Measurements from ENCODE around the gene PSMC4. TPM values are rescaled to one million over a fixed set of nuclear protein-coding genes. Genes with fewer than 3 reads are reported as not detected.
A peak's percentile ranks its signal among the peaks of the same experiment; 100 is the strongest.

PSMC4 gene
- total RNA-seq, 1 experiment from 2014 or later, result 2,386 TPM

DNA sequence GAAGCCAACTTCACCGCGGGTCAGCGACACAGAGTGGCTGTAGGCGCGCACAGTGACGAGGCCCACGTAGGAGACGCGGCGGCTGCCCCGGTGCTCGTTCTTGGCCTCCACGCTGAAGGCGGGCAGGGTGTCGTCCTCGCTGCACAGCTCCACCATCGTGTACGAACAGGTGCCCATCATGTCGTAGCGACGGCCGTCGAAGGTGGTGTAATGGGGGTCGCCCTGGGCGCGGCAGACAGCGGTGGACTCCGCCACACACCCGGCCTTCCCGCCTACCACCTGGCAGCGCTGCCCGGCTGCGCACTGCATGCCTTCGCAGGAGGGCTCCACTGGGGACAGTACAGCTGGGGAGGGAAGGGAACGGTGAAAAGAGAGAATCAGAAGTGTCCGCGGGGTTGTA is 46.6 kb upstream of the PSMC4 start:
- H3K4me3 ChIP-seq (ENCODE audit: low read depth in 2 of 2, low read length in 2 of 2), result no peak overlapping the region
- ChIA-PET CTCF (interaction anchor here (0.6 to 2.8 kb wide), 4 partner anchors 42 to 767 kb away, joined by 3 to 16 read pairs (median 7); partner anchors contain the start of gene PSMC4), POLR2A (interaction anchor here (0.6 to 1.8 kb wide), 4 partner anchors 22 to 97 kb away, joined by 3 to 14 read pairs (median 8); partner anchors contain the start of gene PSMC4)
- H3K9me3 ChIP-seq (ENCODE audit: control insufficient read depth, insufficient read depth, low read depth, low read length), result no peaks in the 10 kb centered on the region
- BruUV-seq (replicated peaks), result no TSS peak
- peaks cover 5% of the 10 kb centered on the region; the same call in 1 of the 2 replicates for H3K27me3 ChIP-seq (ENCODE audit: control insufficient read depth, insufficient read depth, low read length)
- H3K36me3 ChIP-seq (ENCODE audit: control insufficient read depth, insufficient read depth, low read length), result no peaks in the 10 kb centered on the region
- H3K27ac ChIP-seq (ENCODE audit: low read length), result no peak overlapping the region
- H3K4me1 ChIP-seq (ENCODE audit: control insufficient read depth, insufficient read depth, low read length), result no peaks in the 10 kb centered on the region
- intact Hi-C loops (cut with micrococcal nuclease; ENCODE audit: unreplicated experiment) (no loop called here), in situ Hi-C loops (cut with HindIII; ENCODE audit: low pct_unique_long_range_greater_than_20kb, low sequenced_read_pairs) (loop anchor here (10.0 kb wide), 3 partner anchors 130 to 420 kb away; partner anchors contain the start of genes C19orf47, PLD3 and ZNF780B)
- no peak for DNase-seq (ENCODE audit: low read depth, low spot score)
- TF ChIP-seq SIN3A (IDR thresholded peaks at IDR 0.05; ENCODE audit: borderline replicate concordance, insufficient read depth, low read depth, low read length) (no peak), TCF7L2 (IDR thresholded peaks at IDR 0.05; ENCODE audit: low read depth, low read length) (no peak), POLR2AphosphoS5 (IDR thresholded peaks at IDR 0.05; ENCODE audit: low read depth, low read length) (no peak)
- TF ChIP-seq, protein P1, sequence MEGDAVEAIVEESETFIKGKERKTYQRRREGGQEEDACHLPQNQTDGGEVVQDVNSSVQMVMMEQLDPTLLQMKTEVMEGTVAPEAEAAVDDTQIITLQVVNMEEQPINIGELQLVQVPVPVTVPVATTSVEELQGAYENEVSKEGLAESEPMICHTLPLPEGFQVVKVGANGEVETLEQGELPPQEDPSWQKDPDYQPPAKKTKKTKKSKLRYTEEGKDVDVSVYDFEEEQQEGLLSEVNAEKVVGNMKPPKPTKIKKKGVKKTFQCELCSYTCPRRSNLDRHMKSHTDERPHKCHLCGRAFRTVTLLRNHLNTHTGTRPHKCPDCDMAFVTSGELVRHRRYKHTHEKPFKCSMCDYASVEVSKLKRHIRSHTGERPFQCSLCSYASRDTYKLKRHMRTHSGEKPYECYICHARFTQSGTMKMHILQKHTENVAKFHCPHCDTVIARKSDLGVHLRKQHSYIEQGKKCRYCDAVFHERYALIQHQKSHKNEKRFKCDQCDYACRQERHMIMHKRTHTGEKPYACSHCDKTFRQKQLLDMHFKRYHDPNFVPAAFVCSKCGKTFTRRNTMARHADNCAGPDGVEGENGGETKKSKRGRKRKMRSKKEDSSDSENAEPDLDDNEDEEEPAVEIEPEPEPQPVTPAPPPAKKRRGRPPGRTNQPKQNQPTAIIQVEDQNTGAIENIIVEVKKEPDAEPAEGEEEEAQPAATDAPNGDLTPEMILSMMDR (IDR thresholded peaks at IDR 0.05), result no peak
- TF ChIP-seq, protein P2, sequence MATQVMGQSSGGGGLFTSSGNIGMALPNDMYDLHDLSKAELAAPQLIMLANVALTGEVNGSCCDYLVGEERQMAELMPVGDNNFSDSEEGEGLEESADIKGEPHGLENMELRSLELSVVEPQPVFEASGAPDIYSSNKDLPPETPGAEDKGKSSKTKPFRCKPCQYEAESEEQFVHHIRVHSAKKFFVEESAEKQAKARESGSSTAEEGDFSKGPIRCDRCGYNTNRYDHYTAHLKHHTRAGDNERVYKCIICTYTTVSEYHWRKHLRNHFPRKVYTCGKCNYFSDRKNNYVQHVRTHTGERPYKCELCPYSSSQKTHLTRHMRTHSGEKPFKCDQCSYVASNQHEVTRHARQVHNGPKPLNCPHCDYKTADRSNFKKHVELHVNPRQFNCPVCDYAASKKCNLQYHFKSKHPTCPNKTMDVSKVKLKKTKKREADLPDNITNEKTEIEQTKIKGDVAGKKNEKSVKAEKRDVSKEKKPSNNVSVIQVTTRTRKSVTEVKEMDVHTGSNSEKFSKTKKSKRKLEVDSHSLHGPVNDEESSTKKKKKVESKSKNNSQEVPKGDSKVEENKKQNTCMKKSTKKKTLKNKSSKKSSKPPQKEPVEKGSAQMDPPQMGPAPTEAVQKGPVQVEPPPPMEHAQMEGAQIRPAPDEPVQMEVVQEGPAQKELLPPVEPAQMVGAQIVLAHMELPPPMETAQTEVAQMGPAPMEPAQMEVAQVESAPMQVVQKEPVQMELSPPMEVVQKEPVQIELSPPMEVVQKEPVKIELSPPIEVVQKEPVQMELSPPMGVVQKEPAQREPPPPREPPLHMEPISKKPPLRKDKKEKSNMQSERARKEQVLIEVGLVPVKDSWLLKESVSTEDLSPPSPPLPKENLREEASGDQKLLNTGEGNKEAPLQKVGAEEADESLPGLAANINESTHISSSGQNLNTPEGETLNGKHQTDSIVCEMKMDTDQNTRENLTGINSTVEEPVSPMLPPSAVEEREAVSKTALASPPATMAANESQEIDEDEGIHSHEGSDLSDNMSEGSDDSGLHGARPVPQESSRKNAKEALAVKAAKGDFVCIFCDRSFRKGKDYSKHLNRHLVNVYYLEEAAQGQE (IDR thresholded peaks at IDR 0.05; ENCODE audit: insufficient read depth in 1 of 2, low read depth in 2 of 2, low read length in 1 of 2), result no peak
- peak; percentile 6; the same call in 1 of the 2 replicates for ATAC-seq

DNA sequence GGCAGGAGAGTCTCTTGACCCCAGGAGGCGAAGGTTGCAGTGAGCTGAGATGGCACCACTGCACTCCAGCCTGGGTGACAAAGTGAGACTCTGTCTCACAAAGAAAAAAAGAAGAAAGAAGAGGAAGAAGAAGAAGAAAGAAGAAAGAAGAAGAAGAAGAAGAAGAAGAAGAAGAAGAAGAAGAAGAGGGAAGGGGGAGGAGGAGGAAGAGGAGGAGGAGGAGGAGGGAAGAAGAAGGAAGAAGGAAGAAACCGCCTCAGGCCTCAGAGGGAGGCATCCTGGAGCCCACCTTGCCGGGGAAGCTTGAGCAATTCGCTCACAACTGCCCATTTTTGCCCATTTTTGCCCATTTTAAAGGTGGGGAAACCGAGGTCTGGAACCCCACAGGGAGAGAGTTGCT is 46.0 kb upstream of the PSMC4 start:
- no TSS peak for BruUV-seq (replicated peaks)
- in situ Hi-C loops (cut with HindIII; ENCODE audit: low pct_unique_long_range_greater_than_20kb, low sequenced_read_pairs) (loop anchor here (10.0 to 25.0 kb wide), 4 partner anchors 130 to 938 kb away; partner anchors contain the start of genes C19orf47, FBXO17, PLD3 and ZNF780B), intact Hi-C loops (cut with micrococcal nuclease; ENCODE audit: unreplicated experiment) (no loop called here)
- Histone ChIP-seq H3K27ac (ENCODE audit: low read length) (no peak overlapping the region), H3K4me3 (ENCODE audit: low read depth in 2 of 2, low read length in 2 of 2) (no peak overlapping the region), H3K36me3 (ENCODE audit: control insufficient read depth, insufficient read depth, low read length) (no peaks in the 10 kb centered on the region), H3K4me1 (ENCODE audit: control insufficient read depth, insufficient read depth, low read length) (no peaks in the 10 kb centered on the region), H3K9me3 (ENCODE audit: control insufficient read depth, insufficient read depth, low read depth, low read length) (no peaks in the 10 kb centered on the region), H3K27me3 (ENCODE audit: control insufficient read depth, insufficient read depth, low read length) (peaks cover 5% of the 10 kb centered on the region; the same call in 1 of the 2 replicates)
- TF ChIP-seq, protein P1 (IDR thresholded peaks at IDR 0.05), result no peak
- TF ChIP-seq SIN3A (IDR thresholded peaks at IDR 0.05; ENCODE audit: borderline replicate concordance, insufficient read depth, low read depth, low read length), result no peak
- no peak for TF ChIP-seq POLR2AphosphoS5 (IDR thresholded peaks at IDR 0.05; ENCODE audit: low read depth, low read length)
- TF ChIP-seq TCF7L2 (IDR thresholded peaks at IDR 0.05; ENCODE audit: low read depth, low read length), result no peak
- TF ChIP-seq, protein P2 (IDR thresholded peaks at IDR 0.05; ENCODE audit: insufficient read depth in 1 of 2, low read depth in 2 of 2, low read length in 1 of 2), result no peak
- DNase-seq (ENCODE audit: low read depth, low spot score), result no peak
- ATAC-seq, result no peak
- POLR2A ChIA-PET, result interaction anchor here (0.5 to 1.8 kb wide), 8 partner anchors 10 to 265 kb away, joined by 3 to 14 read pairs (median 7); partner anchors contain the start of gene PSMC4
- CTCF ChIA-PET, result interaction anchor here (0.7 to 2.8 kb wide), 6 partner anchors 10 to 380 kb away, joined by 3 to 16 read pairs (median 6); partner anchors contain the start of gene PSMC4
